Measurements from ENCODE around the gene SLC26A6. TPM values are rescaled to one million over a fixed set of nuclear protein-coding genes. Genes with fewer than 3 reads are reported as not detected.

The SLC26A6 gene
- total RNA-seq, 4 donors from 2014 or later: 13.8 to 26.4 (median 15.9) TPM

DNA sequence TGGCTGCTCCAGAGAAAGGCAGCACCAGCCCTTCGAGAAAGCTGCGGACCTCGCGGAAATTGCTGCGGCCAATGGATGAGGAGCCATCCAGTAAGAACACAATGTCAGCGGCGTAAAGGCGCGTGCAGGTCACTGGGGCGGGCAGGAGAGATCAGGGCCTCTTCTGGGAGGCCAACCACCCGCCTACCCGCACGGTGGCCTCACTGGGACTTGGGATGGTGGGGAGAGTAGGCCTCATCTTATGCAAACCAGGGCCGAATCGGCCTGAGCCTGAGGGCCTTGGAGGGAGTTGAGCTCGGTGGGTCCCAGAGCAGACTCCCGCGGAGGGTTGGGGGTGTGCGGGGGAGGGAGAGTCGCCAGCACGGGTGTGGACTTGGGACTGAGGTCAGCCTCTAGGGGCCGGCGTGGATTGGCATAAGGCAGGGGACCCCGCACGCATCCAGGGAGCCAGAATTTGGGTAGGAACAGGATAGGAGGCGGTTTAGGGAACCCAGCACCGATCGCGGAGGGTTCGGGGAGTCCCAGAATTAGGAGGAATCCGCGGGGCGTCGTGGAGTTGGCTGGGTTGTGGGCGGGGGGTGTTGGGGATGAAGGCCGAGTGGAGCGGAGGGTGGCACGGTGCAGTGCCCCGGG, 40.7 kb downstream of the SLC26A6 start:
- peaks cover 0 to 37% (median 11%) of the 10 kb centered on the region in 4 donors for H3K4me1 ChIP-seq
- peak overlapping the region in 3 of 4 donors; percentile 18 to 44 (median 33) for H3K4me3 ChIP-seq
- H3K9me3 ChIP-seq: no peaks in the 10 kb centered on the region
- TF ChIP-seq POLR2A (IDR thresholded peaks at IDR 0.05) (no peak), EP300 (IDR thresholded peaks at IDR 0.05) (no peak)
- TF ChIP-seq, protein P1, sequence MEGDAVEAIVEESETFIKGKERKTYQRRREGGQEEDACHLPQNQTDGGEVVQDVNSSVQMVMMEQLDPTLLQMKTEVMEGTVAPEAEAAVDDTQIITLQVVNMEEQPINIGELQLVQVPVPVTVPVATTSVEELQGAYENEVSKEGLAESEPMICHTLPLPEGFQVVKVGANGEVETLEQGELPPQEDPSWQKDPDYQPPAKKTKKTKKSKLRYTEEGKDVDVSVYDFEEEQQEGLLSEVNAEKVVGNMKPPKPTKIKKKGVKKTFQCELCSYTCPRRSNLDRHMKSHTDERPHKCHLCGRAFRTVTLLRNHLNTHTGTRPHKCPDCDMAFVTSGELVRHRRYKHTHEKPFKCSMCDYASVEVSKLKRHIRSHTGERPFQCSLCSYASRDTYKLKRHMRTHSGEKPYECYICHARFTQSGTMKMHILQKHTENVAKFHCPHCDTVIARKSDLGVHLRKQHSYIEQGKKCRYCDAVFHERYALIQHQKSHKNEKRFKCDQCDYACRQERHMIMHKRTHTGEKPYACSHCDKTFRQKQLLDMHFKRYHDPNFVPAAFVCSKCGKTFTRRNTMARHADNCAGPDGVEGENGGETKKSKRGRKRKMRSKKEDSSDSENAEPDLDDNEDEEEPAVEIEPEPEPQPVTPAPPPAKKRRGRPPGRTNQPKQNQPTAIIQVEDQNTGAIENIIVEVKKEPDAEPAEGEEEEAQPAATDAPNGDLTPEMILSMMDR (IDR thresholded peaks at IDR 0.05): no peak
- H3K27ac ChIP-seq: peak overlapping the region in 2 of 4 donors; percentile 20 to 59
- peaks cover 0 to 13% of the 10 kb centered on the region in 2 donors for H3K27me3 ChIP-seq
- no peak for DNase-seq (ENCODE audit: low spot score in 2 of 2)
- H3K36me3 ChIP-seq: peaks cover 0 to 39% (median 7%) of the 10 kb centered on the region in 3 donors
- WGBS, 2 donors: 28 to 34% methylated on average over 38 to 39 of the region's 39 CpGs

DNA sequence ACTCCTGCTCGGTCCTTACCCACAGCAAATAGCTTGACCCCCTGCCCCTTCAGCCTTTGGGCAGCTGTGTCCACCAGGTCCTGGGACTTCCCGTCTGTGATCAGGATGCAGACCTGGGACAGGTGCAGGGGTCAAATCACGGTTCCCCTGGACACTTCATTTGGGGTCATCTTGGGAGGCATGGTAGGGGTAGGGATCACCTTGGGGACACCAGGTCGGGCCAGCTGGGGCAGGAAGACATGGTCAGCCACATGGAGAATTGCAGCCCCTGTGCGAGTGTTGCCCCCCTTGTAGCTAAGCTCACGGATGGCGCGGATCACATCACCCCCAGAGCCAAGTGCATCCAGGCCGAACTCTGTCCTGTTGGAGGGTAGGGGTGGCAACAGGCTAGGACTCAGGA, 41.9 kb downstream of the SLC26A6 start:
- DNase-seq (ENCODE audit: low spot score in 2 of 2): no peak
- H3K4me3 ChIP-seq: no peak overlapping the region
- WGBS, 2 donors: 88 to 89% methylated on average over 4 to 8 of the region's 9 CpGs

DNA sequence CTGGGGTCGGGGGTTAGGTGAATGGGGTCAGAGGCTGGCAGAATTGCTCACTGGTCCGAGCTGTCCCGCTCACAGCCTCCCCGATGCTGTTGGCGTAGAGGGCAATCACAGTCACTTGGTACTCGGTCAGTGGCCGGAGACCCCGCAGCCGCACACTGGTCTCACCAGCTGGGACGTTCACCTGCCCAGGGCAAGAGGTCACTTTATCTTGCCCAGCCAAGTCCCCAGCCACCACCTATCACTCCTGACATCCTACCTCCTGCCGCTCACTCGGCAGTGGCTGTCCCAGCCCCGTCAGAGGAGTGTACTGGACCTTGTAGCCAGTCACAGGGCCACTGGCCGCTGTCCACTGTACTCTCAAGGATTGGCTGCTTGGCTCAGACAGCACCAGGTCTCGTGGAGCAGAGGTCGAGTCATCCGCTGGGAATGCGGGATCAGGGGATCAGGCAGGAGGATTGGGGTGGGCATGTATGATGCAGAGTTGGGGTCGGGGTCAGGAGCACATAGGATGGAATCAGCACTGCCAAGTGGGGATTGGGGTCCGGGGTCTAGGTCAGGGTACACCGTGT, 42.7 kb downstream of the SLC26A6 start:
- no peak for TF ChIP-seq POLR2A (IDR thresholded peaks at IDR 0.05)
- no peak for TF ChIP-seq EP300 (IDR thresholded peaks at IDR 0.05)
- TF ChIP-seq, protein P1 (IDR thresholded peaks at IDR 0.05): no peak
- 89 to 90% methylated on average over 21 of the region's 21 CpGs for WGBS, 2 donors
- DNase-seq (ENCODE audit: low spot score in 2 of 2): no peak
- Histone ChIP-seq H3K4me1 (peaks cover 0 to 20% (median 11%) of the 10 kb centered on the region in 4 donors), H3K36me3 (peaks cover 0 to 20% (median 0%) of the 10 kb centered on the region in 3 donors), H3K9me3 (no peaks in the 10 kb centered on the region), H3K4me3 (no peak overlapping the region), H3K27me3 (peaks cover 0 to 13% of the 10 kb centered on the region in 2 donors), H3K27ac (no peak overlapping the region)

More for the DNA sequence above, 41.9 kb downstream of the SLC26A6 start:
- no peak for TF ChIP-seq EP300 (IDR thresholded peaks at IDR 0.05)
- no peak for TF ChIP-seq POLR2A (IDR thresholded peaks at IDR 0.05)
- TF ChIP-seq, protein P1 (IDR thresholded peaks at IDR 0.05): no peak
- Histone ChIP-seq H3K36me3 (peaks cover 0 to 27% (median 0%) of the 10 kb centered on the region in 3 donors), H3K27ac (no peak overlapping the region), H3K4me1 (peaks cover 0 to 26% (median 11%) of the 10 kb centered on the region in 4 donors), H3K27me3 (peaks cover 0 to 13% of the 10 kb centered on the region in 2 donors), H3K9me3 (no peaks in the 10 kb centered on the region)

DNA sequence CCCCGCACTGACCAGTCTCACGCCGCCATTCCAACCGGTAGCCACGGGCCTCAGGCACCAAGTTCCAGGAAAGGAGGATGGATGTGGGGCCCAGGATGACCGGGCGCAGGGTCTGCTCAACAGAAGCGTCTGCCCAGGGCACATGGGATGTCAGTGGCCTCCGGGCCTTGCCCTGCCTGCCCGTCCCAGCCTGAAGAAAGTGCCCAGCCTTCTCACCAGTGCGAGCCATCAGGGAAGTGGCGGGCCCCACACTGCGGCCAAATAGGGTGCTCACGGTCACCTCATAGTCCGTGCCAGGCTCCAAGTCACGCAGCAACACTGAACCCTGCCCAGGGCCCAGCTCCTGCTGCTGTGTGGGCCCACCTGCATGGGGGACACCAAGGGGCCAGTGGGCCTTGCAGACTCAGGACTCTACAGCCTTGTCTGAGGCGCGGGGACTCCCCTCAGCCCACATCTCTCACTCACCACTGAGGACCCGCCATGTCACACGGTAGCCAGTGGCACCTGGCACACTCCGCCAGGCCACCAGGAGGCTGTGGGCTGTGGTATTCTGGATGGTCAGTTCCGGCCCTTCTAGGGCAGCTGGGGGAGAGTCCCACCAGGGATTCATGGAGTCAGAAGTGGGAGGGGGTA, 43.3 kb downstream of the SLC26A6 start:
- peaks cover 0 to 20% (median 11%) of the 10 kb centered on the region in 4 donors for H3K4me1 ChIP-seq
- H3K9me3 ChIP-seq: no peaks in the 10 kb centered on the region
- WGBS, 2 donors: 89 to 92% methylated on average over 18 to 20 of the region's 22 CpGs
- H3K27ac ChIP-seq: no peak overlapping the region
- TF ChIP-seq POLR2A (IDR thresholded peaks at IDR 0.05): no peak
- no peak for TF ChIP-seq EP300 (IDR thresholded peaks at IDR 0.05)
- TF ChIP-seq, protein P1 (IDR thresholded peaks at IDR 0.05): no peak
- H3K4me3 ChIP-seq: no peak overlapping the region
- DNase-seq (ENCODE audit: low spot score in 2 of 2): no peak
- peaks cover 0 to 13% of the 10 kb centered on the region in 2 donors for H3K27me3 ChIP-seq
- peaks cover 0 to 16% (median 0%) of the 10 kb centered on the region in 3 donors for H3K36me3 ChIP-seq

DNA sequence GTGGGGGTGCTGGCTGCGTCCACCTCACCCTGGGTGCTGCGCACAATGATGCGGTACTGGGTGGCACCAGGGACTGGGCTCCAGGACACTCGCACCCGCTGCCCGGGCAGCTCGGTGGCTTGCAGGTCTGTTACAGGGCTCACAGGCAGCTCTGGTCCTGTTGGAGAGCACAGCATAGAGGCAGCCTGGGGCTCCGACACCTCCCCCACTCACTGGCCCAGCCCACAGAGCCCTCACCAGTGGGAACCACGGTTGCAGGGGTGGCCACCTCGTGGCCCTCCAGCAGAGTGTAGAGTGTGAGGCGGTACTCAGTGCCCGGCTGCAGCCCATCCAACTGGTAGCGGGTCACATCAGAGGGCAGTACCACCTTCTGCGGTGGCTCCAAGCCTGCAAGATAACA, 43.8 kb downstream of the SLC26A6 start:
- peaks cover 0 to 20% (median 11%) of the 10 kb centered on the region in 4 donors for H3K4me1 ChIP-seq
- no peak overlapping the region for H3K27ac ChIP-seq
- peaks cover 0 to 13% of the 10 kb centered on the region in 2 donors for H3K27me3 ChIP-seq
- WGBS, 2 donors: 96 to 100% methylated on average over 1 to 11 of the region's 14 CpGs
- no peak for DNase-seq (ENCODE audit: low spot score in 2 of 2)
- H3K36me3 ChIP-seq: peaks cover 0 to 22% (median 0%) of the 10 kb centered on the region in 3 donors
- no peaks in the 10 kb centered on the region for H3K9me3 ChIP-seq
- no peak overlapping the region for H3K4me3 ChIP-seq
- TF ChIP-seq POLR2A (IDR thresholded peaks at IDR 0.05) (no peak), EP300 (IDR thresholded peaks at IDR 0.05) (no peak)
- TF ChIP-seq, protein P1 (IDR thresholded peaks at IDR 0.05): no peak

All from tibial nerve (tissue), 4 donors.